ENCODE measurements around the gene C9orf153. TPM values are rescaled to one million over a fixed set of nuclear protein-coding genes. Genes with fewer than 3 reads are reported as not detected.

Gene C9orf153
- total and polyA plus RNA-seq, 2 donors (not counting 1 experiment from before 2014, with no cell fraction given), result 0.67 TPM; not detected in 1

- H3K27me3 Mint-ChIP-seq, result peaks cover 14% of the 10 kb centered on the region
These were observed 72.3 kb downstream of the C9orf153 start for GRCh38 chr9:86187121-86187520.

GRCh38 chr9:86186696-86187095, 72.8 kb downstream of the C9orf153 start:
- ATAC-seq (ENCODE audit: low read depth) (no peak), DNase-seq (no peak)
- Histone ChIP-seq H3K4me2 (replicated peaks; ENCODE audit: low read depth, low read length, poor library complexity, severe bottlenecking) (no peak overlapping the region), H3K36me3 (replicated peaks in 1 of 2; ENCODE audit: control extremely low read depth in 1 of 2, control insufficient read depth in 1 of 2, extremely low read depth in 1 of 2, insufficient read depth in 2 of 2, low read length in 1 of 2) (no peaks in the 10 kb centered on the region), H3K9me3 (ENCODE audit: control extremely low read depth in 1 of 3, control insufficient read depth in 2 of 3, insufficient read depth in 1 of 3, low read length in 2 of 3) (no peaks in the 10 kb centered on the region), H3K79me2 (ENCODE audit: control insufficient read depth, insufficient read depth, low read length) (no peaks in the 10 kb centered on the region), H2AFZ (ENCODE audit: insufficient read depth, low read depth, low read length, poor library complexity, severe bottlenecking) (no peak overlapping the region), H3K4me1 (ENCODE audit: control insufficient read depth in 2 of 2, insufficient read depth in 2 of 2, low read length in 2 of 2) (no peaks in the 10 kb centered on the region), H3K27ac (ENCODE audit: low read length in 2 of 2) (no peak overlapping the region), H3K4me3 (ENCODE audit: control extremely low read depth in 1 of 5, extremely low read depth in 1 of 5, insufficient read depth in 1 of 5, low read depth in 2 of 5, low read length in 4 of 5) (no peak overlapping the region), H3K27me3 (replicated peaks in 1 of 4; ENCODE audit: control extremely low read depth in 1 of 4, control insufficient read depth in 3 of 4, insufficient read depth in 4 of 4, low read length in 3 of 4) (peaks cover 0 to 4% (median 0%) of the 10 kb centered on the region in 4 experiments), H4K20me1 (ENCODE audit: control insufficient read depth, insufficient read depth, low read length, poor library complexity, severe bottlenecking) (no peaks in the 10 kb centered on the region), H3K9ac (ENCODE audit: low read length) (no peak overlapping the region)
- ChIA-PET POLR2A (no interaction called here), CTCF (no interaction called here)
- H3K27me3 Mint-ChIP-seq, result peaks cover 14% of the 10 kb centered on the region
- H3K4me3 Mint-ChIP-seq, result no peak overlapping the region
- peaks cover 7% of the 10 kb centered on the region for H3K9me3 Mint-ChIP-seq (ENCODE audit: insufficient read depth)
- intact Hi-C loops (cut with micrococcal nuclease), result no loop called here
- no peak for TF ChIP-seq EZH2 (IDR thresholded peaks at IDR 0.05; ENCODE audit: borderline replicate concordance, insufficient read depth, low read depth, low read length, poor library complexity, severe bottlenecking)
- no peak for TF ChIP-seq CTCF (IDR thresholded peaks at IDR 0.05)
- 84% methylated on average over 2 of the region's 2 CpGs for WGBS (ENCODE audit: insufficient coverage)
- no peak overlapping the region for H3K27ac Mint-ChIP-seq
- H3K4me1 Mint-ChIP-seq, result no peaks in the 10 kb centered on the region

More at GRCh38 chr9:86187121-86187520, 72.3 kb downstream of the C9orf153 start:
- intact Hi-C loops (cut with micrococcal nuclease), result no loop called here
- no peaks in the 10 kb centered on the region for H3K36me3 ChIP-seq (replicated peaks in 1 of 2; ENCODE audit: control extremely low read depth in 1 of 2, control insufficient read depth in 1 of 2, extremely low read depth in 1 of 2, insufficient read depth in 2 of 2, low read length in 1 of 2)
- no peaks in the 10 kb centered on the region for H3K79me2 ChIP-seq (ENCODE audit: control insufficient read depth, insufficient read depth, low read length)
- no peak overlapping the region for H2AFZ ChIP-seq (ENCODE audit: insufficient read depth, low read depth, low read length, poor library complexity, severe bottlenecking)
- peaks cover 0 to 4% (median 0%) of the 10 kb centered on the region in 4 experiments for H3K27me3 ChIP-seq (replicated peaks in 1 of 4; ENCODE audit: control extremely low read depth in 1 of 4, control insufficient read depth in 3 of 4, insufficient read depth in 4 of 4, low read length in 3 of 4)
- no peak overlapping the region for H3K4me2 ChIP-seq (replicated peaks; ENCODE audit: low read depth, low read length, poor library complexity, severe bottlenecking)
- ChIA-PET POLR2A (no interaction called here), CTCF (no interaction called here)
- H3K9me3 Mint-ChIP-seq (ENCODE audit: insufficient read depth), result peaks cover 7% of the 10 kb centered on the region
- DNase-seq, result no peak
- H3K4me3 Mint-ChIP-seq, result no peak overlapping the region
- no peak overlapping the region for H3K27ac ChIP-seq (ENCODE audit: low read length in 2 of 2)
- TF ChIP-seq CTCF (IDR thresholded peaks at IDR 0.05), result no peak
- no peak for TF ChIP-seq EZH2 (IDR thresholded peaks at IDR 0.05; ENCODE audit: borderline replicate concordance, insufficient read depth, low read depth, low read length, poor library complexity, severe bottlenecking)
- no peaks in the 10 kb centered on the region for H4K20me1 ChIP-seq (ENCODE audit: control insufficient read depth, insufficient read depth, low read length, poor library complexity, severe bottlenecking)
- H3K4me3 ChIP-seq (ENCODE audit: control extremely low read depth in 1 of 5, extremely low read depth in 1 of 5, insufficient read depth in 1 of 5, low read depth in 2 of 5, low read length in 4 of 5), result no peak overlapping the region
- no peak for ATAC-seq (ENCODE audit: low read depth)
- H3K9ac ChIP-seq (ENCODE audit: low read length), result no peak overlapping the region
- 58% methylated on average over 2 of the region's 3 CpGs for WGBS (ENCODE audit: insufficient coverage)
- no peaks in the 10 kb centered on the region for H3K4me1 ChIP-seq (ENCODE audit: control insufficient read depth in 2 of 2, insufficient read depth in 2 of 2, low read length in 2 of 2)
- no peak overlapping the region for H3K27ac Mint-ChIP-seq
- H3K4me1 Mint-ChIP-seq, result no peaks in the 10 kb centered on the region
- peaks cover 0 to 1% (median 0%) of the 10 kb centered on the region in 3 donors for H3K9me3 ChIP-seq (ENCODE audit: control extremely low read depth in 1 of 3, control insufficient read depth in 2 of 3, insufficient read depth in 1 of 3, low read length in 2 of 3)
